ENCODE results near the gene CCT6B.

DNA sequence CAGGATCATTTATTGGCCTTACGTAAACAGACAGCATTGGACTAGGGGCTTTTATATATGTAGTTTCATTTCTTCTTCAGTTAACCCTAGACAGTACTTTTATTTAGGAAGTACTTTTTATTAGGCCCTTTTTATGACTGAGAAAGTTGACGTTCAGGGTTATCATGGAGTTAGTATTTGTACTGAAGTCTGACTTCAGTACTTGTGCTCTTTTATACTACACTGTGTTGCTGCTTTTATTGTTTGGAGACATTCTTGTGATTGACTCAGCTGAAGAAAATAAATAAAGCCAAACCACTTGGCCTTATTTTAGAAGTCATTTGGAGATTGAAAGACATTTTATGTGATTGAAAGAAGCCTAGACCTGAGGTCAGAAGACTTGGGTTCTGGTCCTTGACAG lies 26.0 kb upstream of the CCT6B start:
- TF ChIP-seq, protein P1, sequence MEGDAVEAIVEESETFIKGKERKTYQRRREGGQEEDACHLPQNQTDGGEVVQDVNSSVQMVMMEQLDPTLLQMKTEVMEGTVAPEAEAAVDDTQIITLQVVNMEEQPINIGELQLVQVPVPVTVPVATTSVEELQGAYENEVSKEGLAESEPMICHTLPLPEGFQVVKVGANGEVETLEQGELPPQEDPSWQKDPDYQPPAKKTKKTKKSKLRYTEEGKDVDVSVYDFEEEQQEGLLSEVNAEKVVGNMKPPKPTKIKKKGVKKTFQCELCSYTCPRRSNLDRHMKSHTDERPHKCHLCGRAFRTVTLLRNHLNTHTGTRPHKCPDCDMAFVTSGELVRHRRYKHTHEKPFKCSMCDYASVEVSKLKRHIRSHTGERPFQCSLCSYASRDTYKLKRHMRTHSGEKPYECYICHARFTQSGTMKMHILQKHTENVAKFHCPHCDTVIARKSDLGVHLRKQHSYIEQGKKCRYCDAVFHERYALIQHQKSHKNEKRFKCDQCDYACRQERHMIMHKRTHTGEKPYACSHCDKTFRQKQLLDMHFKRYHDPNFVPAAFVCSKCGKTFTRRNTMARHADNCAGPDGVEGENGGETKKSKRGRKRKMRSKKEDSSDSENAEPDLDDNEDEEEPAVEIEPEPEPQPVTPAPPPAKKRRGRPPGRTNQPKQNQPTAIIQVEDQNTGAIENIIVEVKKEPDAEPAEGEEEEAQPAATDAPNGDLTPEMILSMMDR (IDR thresholded peaks at IDR 0.05; ENCODE audit: borderline replicate concordance, extremely low read depth, low read length, poor library complexity, severe bottlenecking), result no peak
- no peak for TF ChIP-seq EZH2 (IDR thresholded peaks at IDR 0.05; ENCODE audit: borderline replicate concordance, low read depth, low read length, severe bottlenecking)

Data from DND-41 (cell line).